ENCODE results near the gene RGL2.

RGL2 gene

DNA sequence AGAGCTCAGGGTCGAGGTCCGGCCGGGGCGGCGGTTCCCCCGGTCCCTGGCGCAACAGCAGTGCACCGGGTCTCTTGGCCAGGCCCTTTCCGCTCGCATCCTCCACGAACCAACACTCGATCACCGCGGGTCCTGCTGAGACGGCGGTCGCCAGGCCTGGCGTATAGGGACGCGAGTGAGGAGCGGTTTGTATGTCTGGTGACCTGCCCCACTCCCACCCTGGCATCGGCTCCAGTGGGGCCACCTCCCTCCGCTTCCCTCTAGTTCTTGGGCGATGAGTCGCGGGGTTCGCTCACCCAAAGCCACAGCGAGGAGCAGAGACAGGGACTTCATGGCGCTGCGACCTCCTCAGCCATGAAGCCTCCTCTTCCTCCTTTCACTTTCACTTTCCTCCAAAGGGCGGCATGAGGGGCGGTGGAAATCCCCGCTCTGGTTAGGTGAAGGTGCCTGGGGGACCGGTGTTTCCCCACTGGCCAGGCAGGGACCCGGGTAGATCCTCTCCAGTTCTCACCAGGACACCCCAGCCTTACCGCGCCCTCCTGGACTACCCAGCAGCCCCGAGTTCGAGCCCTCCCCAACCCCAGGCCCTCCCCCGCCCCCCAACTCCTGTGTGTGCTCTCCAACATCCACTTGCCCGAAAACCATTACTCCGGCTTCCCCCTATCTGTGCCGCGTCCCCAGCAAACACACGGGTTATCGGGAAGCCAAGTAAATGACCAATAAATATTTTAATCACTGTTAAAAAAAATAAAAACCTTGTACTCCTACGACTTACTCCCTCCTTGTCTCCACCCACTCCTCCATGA lies 15.2 kb upstream of the RGL2 start, which contains the start of gene TAPBP:
Gene TAPBP (minus strand): TSS at position 370 of the 806 bp plus-strand sequence. CDS start 37 bp downstream, at position 333.
- H3K27me3 ChIP-seq (ENCODE audit: low read depth): no peaks in the 10 kb centered on the region
- H3K4me1 ChIP-seq: peaks cover 19% of the 10 kb centered on the region
- DNase-seq (ENCODE audit: low spot score in 2 of 2): peak; percentile 38 to 63
- H3K36me3 ChIP-seq (replicated peaks): peaks cover 7% of the 10 kb centered on the region
- H3K9me3 ChIP-seq: no peaks in the 10 kb centered on the region
- in situ Hi-C loops (cut with MboI; ENCODE audit: low sequenced_read_pairs): no loop called here
- H3K4me3 ChIP-seq: peak within 1 kb of the TSS; percentile 73

DNA sequence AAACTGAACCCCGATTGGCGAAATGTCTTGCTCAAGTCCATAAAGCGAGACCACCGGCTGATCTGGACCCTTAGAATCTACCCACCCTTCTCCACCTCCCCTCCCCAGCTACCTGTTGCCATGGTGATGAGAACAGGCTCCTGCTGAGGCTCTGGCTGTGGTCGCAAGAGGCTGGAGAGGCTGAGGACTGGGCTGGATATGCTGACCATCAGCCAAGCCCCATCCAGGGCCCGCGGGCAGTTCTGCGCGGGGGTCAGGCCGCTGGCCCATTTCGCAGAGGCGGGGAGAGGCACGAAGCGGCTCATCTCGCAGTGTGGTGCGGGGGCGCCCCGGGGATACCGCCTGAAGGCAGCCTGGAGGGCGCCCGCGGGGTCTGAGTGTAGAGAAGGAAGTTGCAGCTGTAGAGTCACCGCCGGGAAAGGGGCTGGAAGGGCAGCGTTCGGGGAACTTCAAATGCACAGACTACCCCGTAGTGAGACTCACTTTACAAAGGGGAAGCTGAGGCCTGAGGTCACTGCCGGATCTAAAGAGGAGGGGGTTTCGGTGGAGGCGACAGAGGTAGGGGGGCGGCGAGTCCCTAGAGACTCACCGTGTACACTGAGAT lies 14.5 kb upstream of the RGL2 start:
- in situ Hi-C loops (cut with MboI; ENCODE audit: low sequenced_read_pairs): no loop called here
- peaks cover 13% of the 10 kb centered on the region for H3K4me1 ChIP-seq
- DNase-seq (ENCODE audit: low spot score in 2 of 2): peak in 1 of 2 experiments; percentile 63
- H3K4me3 ChIP-seq: peak overlapping the region; percentile 73
- H3K36me3 ChIP-seq (replicated peaks): 0 out of 2 replicates have a peak, but pooled peaks cover 3% of the 10 kb centered on the region
- no peaks in the 10 kb centered on the region for H3K27me3 ChIP-seq (ENCODE audit: low read depth)
- H3K9me3 ChIP-seq: no peaks in the 10 kb centered on the region

DNA sequence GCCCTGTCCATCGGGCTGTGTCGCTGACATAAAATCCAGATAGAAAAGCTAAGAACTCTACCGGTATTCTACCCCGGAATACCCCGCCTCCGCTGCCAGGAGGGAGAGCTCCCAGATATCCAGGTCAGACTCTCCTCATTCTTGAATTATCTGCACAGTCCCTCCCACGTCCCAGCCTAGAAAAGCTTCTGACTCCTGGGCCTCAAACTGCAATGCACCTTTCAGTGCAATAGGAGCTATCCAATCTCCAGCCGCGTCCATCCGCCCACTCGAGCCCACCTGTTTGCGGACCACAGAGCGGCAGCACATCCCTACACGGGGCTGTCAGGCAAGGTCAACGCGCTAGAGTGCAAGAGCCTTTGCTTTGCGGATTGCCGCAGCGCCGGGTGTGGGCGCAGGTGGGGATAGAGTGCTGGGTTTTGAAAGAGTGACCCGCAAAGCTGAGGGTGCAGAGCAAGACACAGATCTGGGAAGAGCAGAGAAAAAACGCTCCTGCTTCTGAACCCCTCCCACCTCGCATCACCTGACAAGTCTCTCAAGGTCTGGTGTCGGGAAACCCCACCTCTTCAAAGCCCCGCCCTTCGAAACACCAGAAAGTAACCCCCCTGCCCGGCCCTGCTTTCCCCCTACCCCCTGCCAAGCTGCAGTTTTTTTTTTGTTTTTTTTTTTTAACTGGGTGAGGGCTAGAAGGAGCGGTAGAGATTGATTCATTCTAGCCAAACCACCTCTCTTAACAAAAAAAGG lies 13.8 kb upstream of the RGL2 start:
- in situ Hi-C loops (cut with MboI; ENCODE audit: low sequenced_read_pairs): no loop called here
- no peaks in the 10 kb centered on the region for H3K27me3 ChIP-seq (ENCODE audit: low read depth)
- H3K4me3 ChIP-seq: peak overlapping the region; percentile 73
- H3K4me1 ChIP-seq: peaks cover 13% of the 10 kb centered on the region
- 0 out of 2 replicates have a peak, but pooled peaks cover 3% of the 10 kb centered on the region for H3K36me3 ChIP-seq (replicated peaks)
- DNase-seq (ENCODE audit: low spot score in 2 of 2): peak; percentile 80 to 91
- no peaks in the 10 kb centered on the region for H3K9me3 ChIP-seq

DNA sequence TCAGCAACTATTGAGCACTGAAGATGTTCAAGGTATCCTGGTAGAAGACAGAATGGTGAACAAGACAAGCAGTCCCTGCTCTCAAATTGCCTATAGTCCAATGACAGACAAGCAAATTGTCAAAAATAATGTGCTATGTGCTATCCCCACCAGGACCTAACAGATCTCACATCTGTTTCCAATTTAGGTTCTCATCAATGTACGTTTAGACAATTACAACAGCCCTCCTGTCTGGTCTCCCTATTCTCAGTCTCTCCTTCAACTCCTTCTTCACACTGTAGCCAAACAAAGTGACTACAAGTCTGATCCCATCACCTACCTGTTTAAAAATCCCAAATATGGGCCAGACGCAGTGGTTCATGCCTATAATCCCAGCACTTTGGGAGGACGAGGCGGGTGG lies 7.6 kb upstream of the RGL2 start:
- Histone ChIP-seq H3K4me3 (no peak overlapping the region), H3K27me3 (ENCODE audit: low read depth) (no peaks in the 10 kb centered on the region), H3K9me3 (no peaks in the 10 kb centered on the region), H3K36me3 (replicated peaks) (no peaks in the 10 kb centered on the region; the same call in 1 of the 2 replicates), H3K4me1 (no peaks in the 10 kb centered on the region)
- in situ Hi-C loops (cut with MboI; ENCODE audit: low sequenced_read_pairs): no loop called here
- no peak for DNase-seq (ENCODE audit: low spot score in 2 of 2)

DNA sequence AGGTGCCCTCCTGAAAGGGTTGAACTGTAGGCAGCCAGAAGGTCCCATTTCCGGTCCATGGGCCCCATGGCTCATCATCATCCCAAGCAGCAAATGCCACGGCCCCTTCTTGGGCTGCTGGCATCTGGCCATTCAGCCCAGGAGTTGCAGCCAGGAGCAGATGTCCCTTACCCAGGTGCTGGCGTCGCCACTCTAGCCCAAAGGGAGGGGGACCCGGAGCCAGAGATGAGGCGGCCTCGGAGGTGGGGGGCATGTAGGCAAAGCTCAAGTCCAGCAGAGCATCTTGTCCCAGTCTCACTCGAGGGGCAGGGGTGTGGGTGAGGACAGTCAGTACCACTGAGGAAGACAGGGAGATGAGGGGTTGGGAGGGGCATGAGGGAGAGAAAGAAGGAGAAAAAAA lies 6.3 kb upstream of the RGL2 start:
- Histone ChIP-seq H3K4me3 (no peak overlapping the region), H3K9me3 (no peaks in the 10 kb centered on the region), H3K4me1 (no peaks in the 10 kb centered on the region; the same call in 1 of the 2 replicates), H3K36me3 (replicated peaks) (no peaks in the 10 kb centered on the region; the same call in 1 of the 2 replicates), H3K27me3 (ENCODE audit: low read depth) (no peaks in the 10 kb centered on the region)
- no peak for DNase-seq (ENCODE audit: low spot score in 2 of 2)
- in situ Hi-C loops (cut with MboI; ENCODE audit: low sequenced_read_pairs): no loop called here

DNA sequence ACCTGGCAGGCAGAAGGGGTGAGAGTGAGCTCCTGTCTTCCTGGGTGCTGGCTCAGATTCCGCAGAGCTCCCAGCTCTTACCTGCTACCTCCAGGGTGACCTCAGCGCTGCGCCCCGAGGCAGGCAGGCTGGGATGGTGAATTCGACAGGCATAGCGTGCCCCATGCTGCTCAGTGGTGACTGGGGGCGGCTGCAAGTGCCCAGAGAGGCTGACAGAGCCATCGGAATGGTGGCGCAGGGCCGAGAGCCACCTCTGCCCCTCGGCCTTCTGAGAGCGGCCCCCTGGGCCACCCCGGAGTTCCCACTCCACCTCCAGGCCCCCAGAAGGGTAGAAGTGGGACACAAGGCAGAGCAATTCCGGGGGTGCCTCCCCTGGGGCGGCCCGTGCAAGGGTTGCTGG lies 5.5 kb upstream of the RGL2 start:
- no peaks in the 10 kb centered on the region; the same call in 1 of the 2 replicates for H3K4me1 ChIP-seq
- no peaks in the 10 kb centered on the region for H3K9me3 ChIP-seq
- H3K36me3 ChIP-seq (replicated peaks): peaks cover 4% of the 10 kb centered on the region
- no peak for DNase-seq (ENCODE audit: low spot score in 2 of 2)
- H3K4me3 ChIP-seq: no peak overlapping the region
- no peaks in the 10 kb centered on the region for H3K27me3 ChIP-seq (ENCODE audit: low read depth)
- in situ Hi-C loops (cut with MboI; ENCODE audit: low sequenced_read_pairs): no loop called here

DNA sequence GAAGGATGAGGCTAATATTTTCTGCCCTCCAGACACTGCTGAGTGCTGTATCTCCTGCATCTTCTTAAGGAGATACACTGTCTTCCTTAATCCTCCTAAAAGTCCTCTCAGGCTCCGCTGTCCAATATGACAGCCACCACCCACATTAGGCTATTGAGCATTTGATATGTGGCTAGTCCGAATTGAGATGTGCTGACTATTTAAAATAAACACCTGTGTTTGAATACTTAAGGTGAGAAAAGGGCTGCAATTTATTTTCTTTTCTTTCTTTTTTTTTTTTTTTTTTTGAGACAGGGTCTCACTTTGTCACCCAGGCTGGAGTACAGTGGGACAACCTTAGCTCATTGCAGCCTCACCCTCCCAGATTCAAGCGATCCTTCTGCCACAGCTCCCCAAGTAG lies 3.1 kb upstream of the RGL2 start:
- in situ Hi-C loops (cut with MboI; ENCODE audit: low sequenced_read_pairs): no loop called here
- H3K4me3 ChIP-seq: no peak overlapping the region
- H3K36me3 ChIP-seq (replicated peaks): peaks cover 4% of the 10 kb centered on the region
- peaks cover 4% of the 10 kb centered on the region for H3K4me1 ChIP-seq
- DNase-seq (ENCODE audit: low spot score in 2 of 2): no peak
- no peaks in the 10 kb centered on the region for H3K27me3 ChIP-seq (ENCODE audit: low read depth)
- H3K9me3 ChIP-seq: no peaks in the 10 kb centered on the region

DNA sequence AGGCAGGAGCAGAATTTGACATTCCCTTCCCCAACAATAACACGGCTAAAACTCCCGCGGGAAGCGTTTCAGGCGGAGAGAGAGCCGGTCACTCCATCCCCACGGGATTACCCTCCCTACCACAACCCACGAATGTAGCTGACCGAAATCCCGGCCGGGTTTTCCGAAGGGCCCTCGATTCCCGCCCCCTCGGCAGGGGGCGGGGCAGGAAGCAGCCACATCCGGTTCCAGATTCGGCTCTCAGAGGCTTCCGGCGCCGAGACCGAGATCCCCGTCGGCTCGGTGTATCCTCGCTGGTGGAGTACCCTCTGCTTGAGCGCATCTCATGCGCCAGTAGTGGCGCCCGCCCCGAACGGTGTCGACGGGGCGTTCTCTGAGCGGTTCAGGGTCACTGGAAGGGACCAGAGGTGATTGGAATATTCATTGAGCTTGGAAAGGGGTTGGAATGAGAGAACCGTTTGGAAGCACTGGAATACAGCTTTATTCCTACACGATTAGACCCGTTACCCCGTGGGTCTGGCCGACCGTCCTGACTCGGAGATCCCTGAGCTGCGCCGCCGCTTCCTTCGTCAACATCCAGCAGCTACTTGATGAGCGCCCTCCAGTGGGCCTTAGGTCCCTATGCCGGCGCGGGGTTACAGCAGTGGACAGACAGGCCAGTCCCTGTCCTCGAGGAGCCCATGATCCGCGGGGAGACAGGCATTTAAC lies 649 bp upstream of the RGL2 start:
- Histone ChIP-seq H3K4me1 (peaks cover 4% of the 10 kb centered on the region), H3K27me3 (ENCODE audit: low read depth) (no peaks in the 10 kb centered on the region), H3K4me3 (peak overlapping the region; percentile 85), H3K9me3 (no peaks in the 10 kb centered on the region), H3K36me3 (replicated peaks) (peaks cover 7% of the 10 kb centered on the region)
- peak; percentile 83 to 96 for DNase-seq (ENCODE audit: low spot score in 2 of 2)
- in situ Hi-C loops (cut with MboI; ENCODE audit: low sequenced_read_pairs): no loop called here

DNA sequence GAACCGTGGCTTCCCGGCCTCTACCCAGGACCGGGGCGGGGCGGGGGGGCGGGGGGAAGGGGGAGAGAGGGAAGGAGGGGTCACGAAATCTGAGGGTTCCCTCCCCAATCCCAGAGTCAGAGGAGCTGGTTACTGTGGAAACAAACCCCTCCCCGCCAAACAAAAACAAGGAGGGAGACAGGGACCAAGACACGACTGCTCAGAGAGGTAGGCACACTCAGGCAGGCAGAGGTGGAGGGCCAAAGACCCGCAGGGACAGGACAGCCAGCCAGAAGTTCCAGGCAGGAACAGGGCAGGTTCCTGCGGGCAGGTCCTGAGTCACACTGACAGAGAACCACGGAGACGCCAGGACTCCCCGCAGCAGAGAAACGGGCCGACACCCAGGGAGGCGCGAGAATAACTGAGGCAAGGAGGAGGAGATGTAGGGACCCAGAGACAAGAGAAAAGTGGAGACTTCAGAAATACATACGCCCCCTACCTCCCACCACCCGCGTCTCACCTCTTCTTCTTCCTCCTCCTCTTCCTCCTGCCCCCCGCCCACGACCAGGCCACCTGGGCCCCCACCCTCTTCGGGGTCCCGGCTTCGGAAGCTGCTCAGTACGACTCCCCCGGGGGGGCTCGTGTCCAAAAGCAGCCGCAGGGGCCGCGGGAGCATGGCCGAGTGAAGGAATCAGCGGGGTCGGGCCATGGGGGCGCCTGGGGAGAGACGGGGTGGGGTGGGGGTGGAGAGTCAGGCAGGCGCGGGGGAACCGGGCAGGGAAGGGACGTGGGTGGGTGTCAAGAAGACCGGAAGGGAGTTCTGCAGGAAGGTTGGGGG lies 578 bp downstream of the RGL2 start:
- in situ Hi-C loops (cut with MboI; ENCODE audit: low sequenced_read_pairs): no loop called here
- H3K4me3 ChIP-seq: peak overlapping the region; percentile 85
- peak; percentile 52 to 85 for DNase-seq (ENCODE audit: low spot score in 2 of 2)

DNA sequence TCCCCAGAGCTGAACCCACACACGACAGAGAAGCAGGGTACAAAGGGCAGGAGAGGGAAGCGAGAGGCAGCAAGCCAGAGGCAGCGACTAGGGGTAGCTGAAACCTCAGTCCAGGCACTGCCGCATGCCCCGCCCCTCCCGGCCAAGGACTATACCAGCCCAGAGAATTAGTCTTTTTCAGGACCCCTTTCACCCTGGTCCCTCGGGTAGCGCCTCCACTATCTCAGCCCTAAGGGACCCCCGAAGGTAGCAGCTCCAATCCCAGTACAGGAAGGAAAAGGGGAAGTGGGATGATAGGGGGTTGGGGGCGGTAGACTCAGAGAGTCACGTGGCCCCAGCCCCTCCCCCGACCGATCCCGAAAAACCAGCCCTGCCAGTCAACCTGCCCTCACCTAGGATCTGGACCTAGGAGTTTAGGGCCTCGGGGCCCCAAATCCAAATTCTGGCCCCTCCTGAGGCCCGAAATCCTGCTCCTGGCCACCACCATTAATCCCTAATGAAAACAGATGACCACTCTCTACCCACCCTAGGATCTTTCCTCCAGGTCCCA lies 1.3 kb downstream of the RGL2 start:
- in situ Hi-C loops (cut with MboI; ENCODE audit: low sequenced_read_pairs): no loop called here
- H3K36me3 ChIP-seq (replicated peaks): peaks cover 7% of the 10 kb centered on the region
- peaks cover 4% of the 10 kb centered on the region for H3K4me1 ChIP-seq
- H3K4me3 ChIP-seq: peak overlapping the region; percentile 85
- H3K9me3 ChIP-seq: no peaks in the 10 kb centered on the region
- no peaks in the 10 kb centered on the region for H3K27me3 ChIP-seq (ENCODE audit: low read depth)
- peak in 1 of 2 experiments; percentile 68 for DNase-seq (ENCODE audit: low spot score in 2 of 2)

More for the DNA sequence above, 578 bp downstream of the RGL2 start:
- H3K4me1 ChIP-seq: peaks cover 4% of the 10 kb centered on the region
- no peaks in the 10 kb centered on the region for H3K27me3 ChIP-seq (ENCODE audit: low read depth)
- no peaks in the 10 kb centered on the region for H3K9me3 ChIP-seq
- H3K36me3 ChIP-seq (replicated peaks): peaks cover 7% of the 10 kb centered on the region

DNA sequence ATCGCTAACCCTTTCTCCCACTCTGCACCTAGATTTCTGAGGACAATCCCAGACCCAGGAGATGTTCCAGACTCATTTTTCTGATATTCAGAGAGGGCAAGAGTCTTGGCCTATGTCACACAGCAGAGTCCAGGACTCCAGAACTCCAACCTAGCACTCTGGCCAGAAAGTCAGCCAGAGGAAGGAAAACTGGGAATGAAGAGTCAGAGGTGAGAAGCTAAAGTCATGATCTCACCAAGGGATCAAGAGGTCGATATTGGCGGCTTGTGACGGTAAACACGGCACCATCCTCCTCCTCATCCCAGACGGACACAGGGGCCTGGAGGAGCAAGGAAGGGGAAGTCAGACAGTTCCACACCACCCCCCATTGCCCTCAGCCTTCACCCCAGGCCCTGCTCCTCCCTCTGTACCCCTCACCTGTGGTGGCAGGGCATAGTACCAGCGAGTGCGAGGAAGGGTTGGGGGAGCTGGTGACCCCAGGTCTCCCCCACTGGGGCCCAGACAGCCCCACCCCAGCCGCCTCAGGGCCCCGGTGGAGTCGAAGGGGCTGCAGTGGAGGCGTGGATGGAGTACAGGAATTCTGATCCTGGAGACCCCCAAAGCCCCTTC lies 1.8 kb downstream of the RGL2 start:
- Histone ChIP-seq H3K9me3 (no peaks in the 10 kb centered on the region), H3K36me3 (replicated peaks) (peaks cover 8% of the 10 kb centered on the region), H3K4me1 (peaks cover 4% of the 10 kb centered on the region), H3K27me3 (ENCODE audit: low read depth) (no peaks in the 10 kb centered on the region), H3K4me3 (peak overlapping the region; percentile 85)
- DNase-seq (ENCODE audit: low spot score in 2 of 2): no peak
- in situ Hi-C loops (cut with MboI; ENCODE audit: low sequenced_read_pairs): no loop called here
